Activated naive CD4-positive, alpha-beta T cell treated with anti-CD3 and anti-CD28 coated beads, Interleukin-2, amount 50 U/mL, for 24 hours (primary cell): ENCODE measurements around the gene PACSIN1.

ENCODE experiments used
- H3K27ac Mint-ChIP-seq: one replicate; pipeline ENCODE4 v1.8.0; 2021; ENCODE audit warnings: mild to moderate bottlenecking, mixed read lengths
- H3K27me3 Mint-ChIP-seq: one replicate; pipeline ENCODE4 v1.8.0; 2021; ENCODE audit warnings: mixed read lengths
- H3K36me3 Mint-ChIP-seq: one replicate; pipeline ENCODE4 v1.8.0; 2021; ENCODE audit warnings: mixed read lengths
- H3K4me1 Mint-ChIP-seq: one replicate; pipeline ENCODE4 v1.8.0; 2021; ENCODE audit warnings: mixed read lengths
- H3K4me3 Mint-ChIP-seq: one replicate; pipeline ENCODE4 v1.8.0; 2021; ENCODE audit warnings: mild to moderate bottlenecking, mixed read lengths
- H3K9me3 Mint-ChIP-seq: one replicate; pipeline ENCODE4 v1.8.0; 2021; ENCODE audit warnings: mixed read lengths

Gene PACSIN1

DNA sequence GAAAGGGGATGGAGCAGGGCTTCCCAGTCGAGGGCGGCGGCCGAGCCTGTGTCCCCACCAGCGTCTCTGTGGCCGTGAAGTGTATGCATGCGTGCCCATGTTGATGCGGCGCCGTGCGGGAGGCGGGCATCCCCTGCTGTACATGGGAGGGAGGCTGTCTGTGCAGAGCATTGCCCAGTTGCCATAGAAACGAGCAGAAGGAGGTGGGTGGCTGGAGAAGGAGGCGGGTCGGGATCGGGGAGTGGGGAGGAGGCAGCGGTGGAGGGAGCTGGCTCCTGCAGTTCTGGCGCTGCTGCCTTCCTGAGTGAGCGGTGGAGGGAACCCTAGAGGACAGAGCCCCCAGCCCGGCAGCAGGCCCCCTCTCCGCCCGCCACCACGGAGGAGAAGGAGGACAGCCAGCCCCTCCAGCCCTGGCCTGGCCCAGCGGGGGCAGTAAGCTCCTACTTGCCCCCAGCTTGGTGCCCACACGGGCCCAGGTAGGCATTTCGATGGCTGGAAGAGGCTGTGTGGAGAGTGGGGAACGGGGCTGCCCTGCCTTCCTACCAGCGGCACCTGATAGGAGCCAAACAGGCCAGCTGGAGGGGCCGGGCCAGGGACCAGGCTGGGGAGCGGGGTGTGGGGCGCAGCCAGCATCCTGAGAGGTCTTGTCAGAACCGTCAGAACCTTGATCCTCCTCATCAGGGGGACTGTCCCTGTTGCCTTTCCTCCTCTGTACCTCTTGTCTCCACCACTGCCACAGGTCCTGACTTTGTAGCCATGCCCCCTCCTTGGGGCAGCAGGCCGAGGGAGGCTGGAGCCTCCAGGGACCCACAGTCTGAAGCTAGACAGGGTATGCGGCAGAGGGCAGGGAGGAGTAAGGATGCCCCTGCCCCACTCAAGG is 49.0 kb downstream of the PACSIN1 start:
- H3K4me1 Mint-ChIP-seq = no peaks in the 10 kb centered on the region
- H3K27ac Mint-ChIP-seq = no peak overlapping the region
- H3K9me3 Mint-ChIP-seq = no peaks in the 10 kb centered on the region
- H3K27me3 Mint-ChIP-seq = peaks cover 3% of the 10 kb centered on the region
- no peak overlapping the region for H3K4me3 Mint-ChIP-seq
- peaks cover 2% of the 10 kb centered on the region for H3K36me3 Mint-ChIP-seq

DNA sequence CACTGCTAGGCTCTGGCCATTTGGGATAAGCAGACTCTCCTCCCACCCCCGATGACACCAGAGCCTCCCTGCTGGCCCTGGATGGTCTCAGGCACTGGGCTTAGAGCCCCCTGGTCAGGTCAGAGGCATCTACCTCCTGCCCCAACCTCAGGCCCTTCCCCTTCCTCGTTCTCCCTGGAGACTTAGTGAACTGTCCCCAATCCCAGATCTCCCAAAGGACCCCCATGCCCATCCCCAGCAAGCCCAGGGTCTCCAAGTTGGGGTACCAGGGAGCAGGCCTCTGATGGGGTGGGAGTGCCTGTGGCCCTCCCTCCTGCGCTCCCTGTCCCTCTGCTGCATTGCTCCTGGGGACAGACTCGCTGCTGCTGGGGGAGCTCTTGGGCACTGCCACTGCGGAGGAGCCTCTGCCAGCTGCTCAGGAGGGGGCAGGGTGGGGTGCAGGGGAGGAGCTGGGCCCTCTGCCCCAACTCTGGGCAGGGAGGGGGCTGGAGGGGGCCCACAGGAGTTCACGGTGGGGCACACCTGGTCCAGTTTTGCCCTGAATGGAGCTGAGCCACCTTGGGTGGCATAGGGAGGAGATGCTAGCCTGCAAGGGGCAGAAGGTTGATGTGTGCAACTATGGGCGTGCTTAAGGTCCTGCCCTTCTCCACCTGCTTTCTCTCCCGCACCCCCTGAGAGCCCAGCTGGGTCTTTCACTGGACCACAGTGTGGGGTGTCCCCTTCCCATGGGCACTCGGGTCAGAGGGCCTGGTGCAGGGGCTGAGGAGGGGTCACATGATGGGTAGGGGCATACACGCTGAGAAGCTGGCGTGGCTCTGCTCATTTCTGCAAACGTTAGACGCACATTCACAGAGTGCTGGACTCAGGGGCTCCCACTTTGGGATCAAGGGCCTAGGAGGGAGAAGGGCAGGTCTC is 49.9 kb downstream of the PACSIN1 start:
- Mint-ChIP-seq H3K27me3 (peaks cover 3% of the 10 kb centered on the region), H3K36me3 (no peaks in the 10 kb centered on the region), H3K4me3 (no peak overlapping the region), H3K4me1 (no peaks in the 10 kb centered on the region), H3K27ac (no peak overlapping the region), H3K9me3 (no peaks in the 10 kb centered on the region)

GRCh38 chr6:34516391-34517324 is 50.8 kb downstream of the PACSIN1 start:
- Mint-ChIP-seq H3K9me3 (no peaks in the 10 kb centered on the region), H3K36me3 (no peaks in the 10 kb centered on the region), H3K27ac (no peak overlapping the region), H3K4me3 (no peak overlapping the region), H3K4me1 (no peaks in the 10 kb centered on the region), H3K27me3 (peaks cover 3% of the 10 kb centered on the region)

DNA sequence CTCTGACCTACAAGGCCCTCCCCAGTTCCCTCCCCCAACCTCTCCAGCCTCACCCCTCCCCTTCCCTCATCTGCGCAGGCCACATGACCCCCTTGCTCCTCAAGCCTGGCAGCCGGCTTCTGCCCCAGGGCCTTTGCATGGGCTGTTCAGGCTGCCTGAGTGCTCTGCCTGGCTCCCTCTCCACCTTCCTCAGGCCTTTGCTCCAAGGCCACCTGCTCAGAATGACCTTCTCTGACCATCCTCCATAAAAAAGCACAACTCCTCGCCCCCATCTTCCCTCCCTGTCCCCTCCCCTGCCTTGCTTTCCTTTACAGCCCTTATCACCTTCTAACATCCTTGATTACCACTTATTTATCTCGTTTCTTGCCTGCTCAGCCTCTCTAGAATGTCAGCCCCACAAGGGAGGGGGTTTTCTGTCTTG is 51.6 kb downstream of the PACSIN1 start:
- Mint-ChIP-seq H3K36me3 (no peaks in the 10 kb centered on the region), H3K4me3 (no peak overlapping the region), H3K4me1 (no peaks in the 10 kb centered on the region), H3K9me3 (no peaks in the 10 kb centered on the region), H3K27me3 (peaks cover 3% of the 10 kb centered on the region), H3K27ac (peak overlapping the region; percentile 65)

GRCh38 chr6:34517966-34518365 is 52.1 kb downstream of the PACSIN1 start:
- Mint-ChIP-seq H3K36me3 (no peaks in the 10 kb centered on the region), H3K4me3 (no peak overlapping the region), H3K27ac (peak overlapping the region; percentile 65), H3K27me3 (peaks cover 3% of the 10 kb centered on the region), H3K9me3 (no peaks in the 10 kb centered on the region), H3K4me1 (no peaks in the 10 kb centered on the region)

- no peaks in the 10 kb centered on the region for H3K36me3 Mint-ChIP-seq
- no peak overlapping the region for H3K4me3 Mint-ChIP-seq
- H3K27me3 Mint-ChIP-seq = peaks cover 3% of the 10 kb centered on the region
- no peaks in the 10 kb centered on the region for H3K9me3 Mint-ChIP-seq
- no peak overlapping the region for H3K27ac Mint-ChIP-seq
- H3K4me1 Mint-ChIP-seq = no peaks in the 10 kb centered on the region
Measured at GRCh38 chr6:34518669-34519365, 52.9 kb downstream of the PACSIN1 start.

DNA sequence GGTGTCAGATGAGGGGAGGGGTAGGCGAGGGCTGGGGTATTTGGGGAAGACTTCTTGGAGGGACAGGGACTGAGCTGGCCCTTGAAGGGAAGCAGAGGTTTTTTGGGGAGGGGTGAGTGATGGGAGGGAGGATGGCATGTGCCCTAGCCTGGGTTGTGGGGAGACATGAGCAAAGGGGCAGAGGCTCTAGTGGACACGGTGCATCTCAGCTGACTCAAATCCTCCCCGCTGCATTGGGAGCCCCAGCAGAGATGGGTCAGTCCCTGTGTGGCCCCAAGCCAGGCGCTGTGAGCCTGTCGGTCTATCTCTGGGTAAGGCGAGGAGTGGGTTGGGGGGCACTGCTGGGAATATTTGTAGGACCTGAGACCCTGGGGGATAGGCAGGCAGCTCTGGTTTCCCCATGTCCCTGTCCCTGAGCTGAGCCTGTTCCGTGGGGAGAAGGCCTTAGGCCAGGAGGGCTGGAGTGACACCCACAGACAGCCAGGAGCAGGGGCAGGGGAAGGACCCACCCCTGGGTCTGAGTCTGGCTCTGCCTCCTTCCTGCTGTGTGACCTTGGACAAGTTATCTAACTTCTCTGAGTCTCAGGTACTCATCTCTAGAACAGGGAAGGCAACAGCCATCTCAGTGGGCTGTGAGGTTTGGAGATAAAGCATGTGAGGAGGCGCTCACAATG is 54.2 kb downstream of the PACSIN1 start:
- no peaks in the 10 kb centered on the region for H3K36me3 Mint-ChIP-seq
- H3K27ac Mint-ChIP-seq = no peak overlapping the region

DNA sequence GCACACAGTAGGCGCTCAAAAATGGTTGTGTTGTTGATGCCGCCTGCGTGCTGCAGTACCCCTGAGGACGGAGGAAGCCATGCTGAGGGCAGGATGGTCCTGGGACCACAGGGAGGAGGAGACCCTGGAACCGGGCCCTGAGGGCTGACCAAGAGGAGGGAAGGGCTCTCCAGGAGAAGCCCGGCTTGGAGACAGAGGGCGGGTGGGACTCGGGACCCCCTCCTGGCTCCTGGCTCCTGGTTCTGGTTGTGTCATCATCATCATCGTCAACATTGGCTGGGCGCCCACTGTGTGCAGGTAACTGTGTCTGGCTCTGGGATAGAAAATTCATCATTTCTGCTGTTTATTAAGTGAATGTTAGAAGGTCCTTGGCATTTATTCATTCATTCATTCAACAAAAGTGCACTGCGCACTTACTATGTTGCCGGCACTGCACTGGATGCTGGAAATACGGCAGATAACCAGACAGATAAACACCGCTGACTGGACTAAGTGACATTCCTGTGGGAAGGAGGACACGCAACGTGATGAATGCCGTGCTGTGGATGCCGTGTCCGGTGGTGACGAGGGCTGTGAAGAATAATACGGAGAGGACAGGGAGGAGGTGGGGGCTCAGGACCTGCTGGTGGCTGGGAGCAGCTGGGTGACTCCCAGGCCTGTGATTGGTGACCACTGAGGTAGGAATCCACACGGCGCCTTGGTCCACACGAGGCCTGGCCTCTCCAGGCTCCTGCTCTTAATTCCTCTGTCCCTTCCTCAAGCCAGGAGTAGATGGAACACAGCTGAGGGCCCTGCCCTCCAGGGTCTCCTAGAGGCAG is 55.0 kb downstream of the PACSIN1 start:
- Mint-ChIP-seq H3K36me3 (no peaks in the 10 kb centered on the region), H3K27me3 (peaks cover 3% of the 10 kb centered on the region), H3K4me3 (no peak overlapping the region), H3K4me1 (no peaks in the 10 kb centered on the region), H3K27ac (no peak overlapping the region), H3K9me3 (no peaks in the 10 kb centered on the region)

More for the DNA sequence above, 54.2 kb downstream of the PACSIN1 start:
- Mint-ChIP-seq H3K4me1 (no peaks in the 10 kb centered on the region), H3K4me3 (no peak overlapping the region), H3K9me3 (no peaks in the 10 kb centered on the region), H3K27me3 (peaks cover 3% of the 10 kb centered on the region)

GRCh38 chr6:34521463-34522285 is 55.8 kb downstream of the PACSIN1 start:
- Mint-ChIP-seq H3K36me3 (no peaks in the 10 kb centered on the region), H3K4me1 (no peaks in the 10 kb centered on the region), H3K27me3 (peaks cover 3% of the 10 kb centered on the region), H3K9me3 (no peaks in the 10 kb centered on the region), H3K27ac (no peak overlapping the region), H3K4me3 (no peak overlapping the region)

GRCh38 chr6:34522761-34523160 is 56.9 kb downstream of the PACSIN1 start:
- no peak overlapping the region for H3K27ac Mint-ChIP-seq
- no peak overlapping the region for H3K4me3 Mint-ChIP-seq
- H3K36me3 Mint-ChIP-seq = no peaks in the 10 kb centered on the region
- H3K27me3 Mint-ChIP-seq = no peaks in the 10 kb centered on the region
- H3K4me1 Mint-ChIP-seq = peaks cover 6% of the 10 kb centered on the region
- H3K9me3 Mint-ChIP-seq = no peaks in the 10 kb centered on the region

DNA sequence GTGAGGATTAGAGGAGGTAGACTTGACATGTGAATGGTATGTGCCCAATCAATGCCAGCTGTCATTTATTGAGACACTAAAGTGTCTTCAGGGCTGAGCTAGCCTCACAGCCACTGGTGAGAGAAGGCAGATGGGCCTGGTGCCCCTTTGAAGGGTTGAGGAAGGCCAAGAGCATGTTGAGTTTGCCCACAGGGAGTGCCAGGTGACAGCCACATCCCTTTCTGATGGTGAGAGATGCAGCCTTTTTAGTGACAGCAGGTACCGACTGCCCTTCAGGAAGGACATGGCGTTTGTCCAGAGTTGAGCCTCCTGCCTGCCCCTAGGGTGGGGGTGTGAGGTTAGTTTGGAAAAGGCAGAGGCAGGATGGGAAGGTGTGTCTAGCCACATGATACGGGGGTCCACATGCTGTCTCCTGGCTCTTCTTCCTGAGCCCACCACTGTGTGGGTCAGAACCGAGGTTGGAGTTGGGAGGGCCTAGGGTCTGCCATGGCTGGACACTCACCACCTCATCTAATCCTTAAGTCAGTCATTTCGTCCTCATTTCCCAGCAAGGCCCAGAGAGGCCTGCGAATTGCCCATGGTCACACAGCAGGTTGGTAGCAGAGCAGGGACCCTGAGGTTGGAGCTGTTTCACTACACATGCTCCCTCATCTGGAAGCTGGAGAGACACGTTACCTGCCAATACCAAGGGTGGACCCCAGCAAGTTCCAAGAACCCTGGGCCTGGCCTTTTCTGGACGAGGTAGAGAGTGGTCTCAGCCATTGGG is 57.7 kb downstream of the PACSIN1 start:
- H3K27me3 Mint-ChIP-seq = no peaks in the 10 kb centered on the region
- peaks cover 7% of the 10 kb centered on the region for H3K4me1 Mint-ChIP-seq
- H3K4me3 Mint-ChIP-seq = no peak overlapping the region
- no peaks in the 10 kb centered on the region for H3K36me3 Mint-ChIP-seq
- H3K27ac Mint-ChIP-seq = no peak overlapping the region
- no peaks in the 10 kb centered on the region for H3K9me3 Mint-ChIP-seq

DNA sequence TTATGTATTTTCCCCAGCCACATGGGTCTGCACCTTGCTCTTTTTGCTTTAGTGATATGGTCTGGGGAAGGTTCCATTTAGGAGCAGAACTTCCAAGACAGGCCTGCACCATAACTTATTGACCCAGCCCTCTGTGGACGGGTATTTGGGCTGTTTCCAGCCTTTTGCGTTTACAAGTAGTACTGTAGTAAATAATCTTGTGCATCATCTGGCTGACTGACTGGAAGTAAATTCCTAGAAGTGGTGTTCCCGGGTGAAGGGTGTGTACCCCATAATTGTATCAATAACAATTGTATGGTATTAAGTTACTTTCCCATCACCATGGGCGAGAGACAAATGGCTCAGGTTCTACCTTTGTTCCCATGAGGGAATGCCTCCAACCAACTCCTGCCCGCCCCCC is 58.6 kb downstream of the PACSIN1 start:
- no peaks in the 10 kb centered on the region for H3K9me3 Mint-ChIP-seq

More for the DNA sequence above, 58.6 kb downstream of the PACSIN1 start:
- Mint-ChIP-seq H3K27me3 (no peaks in the 10 kb centered on the region), H3K4me1 (peaks cover 7% of the 10 kb centered on the region), H3K36me3 (no peaks in the 10 kb centered on the region), H3K4me3 (no peak overlapping the region), H3K27ac (no peak overlapping the region)
